Right ventricle myocardium superior (tissue), 1 donor: ENCODE measurements around the gene SNRPA1. TPM values are rescaled to one million over a fixed set of nuclear protein-coding genes. Genes with fewer than 3 reads are reported as not detected.

Source experiments
- ATAC-seq: fragments of 200-7000 bp; cut with Tn5 transposase; one replicate; pipeline ENCODE4 v1.9.1; 2020; ENCODE audit warnings: mild to moderate bottlenecking; ENCODE audit not compliant: poor library complexity
- DNase-seq: peaks from one replicate; pipeline ENCODE4 v3.0.0-alpha.2; 2020
- intact Hi-C: fragments of 100-400 bp; cut with DNase I; formaldehyde crosslinking; loops from one replicate; pipeline ENCODE4 v1.11.2; 2022
- total RNA-seq: library from RNA; stranded (reverse); fragmentation: NEBNext Ultra II Directional; extraction: Animal tissue kit (Norgen Biotek cat#: 25700); gene quantifications from one replicate; pipeline ENCODE4 v1.2.1, GENCODE V29; 2021
- donor health status: DM: no; HTN: yes; CAD: no; lungs with severe emphysema.

The SNRPA1 gene
- total RNA-seq, 1 donor from 2014 or later: 27.9 TPM

GRCh38 chr15:101269479-101270223, 25.4 kb downstream of the SNRPA1 start:
- DNase-seq: peak; percentile 62
- peak; percentile 66 for ATAC-seq
- intact Hi-C loops: loop anchor here (10.0 kb wide), 1 partner anchor 345 kb away; no protein-coding TSS in a partner anchor

GRCh38 chr15:101267320-101268104, 27.5 kb downstream of the SNRPA1 start:
- intact Hi-C loops: loop anchor here (10.0 kb wide), 1 partner anchor 343 kb away; no protein-coding TSS in a partner anchor
- DNase-seq (peak; percentile 60), ATAC-seq (peak; percentile 38)

GRCh38 chr15:101266787-101267186, 28.3 kb downstream of the SNRPA1 start:
- intact Hi-C loops: loop anchor here (10.0 kb wide), 1 partner anchor 342 kb away; no protein-coding TSS in a partner anchor
- no peak for ATAC-seq
- DNase-seq: no peak

- ATAC-seq: no peak
- intact Hi-C loops: loop anchor here (10.0 kb wide), 1 partner anchor 341 kb away; no protein-coding TSS in a partner anchor
- no peak for DNase-seq
Measured at GRCh38 chr15:101266034-101266433, 29.0 kb downstream of the SNRPA1 start.

- intact Hi-C loops: loop anchor here (10.0 kb wide), 1 partner anchor 340 kb away; no protein-coding TSS in a partner anchor
- DNase-seq (no peak), ATAC-seq (no peak)
Measured at GRCh38 chr15:101264911-101265641, 30.0 kb downstream of the SNRPA1 start.

GRCh38 chr15:101264011-101264410, 31.0 kb downstream of the SNRPA1 start:
- DNase-seq: no peak
- intact Hi-C loops: loop anchor here (10.0 kb wide), 1 partner anchor 339 kb away; no protein-coding TSS in a partner anchor
- no peak for ATAC-seq

- no peak for ATAC-seq
- intact Hi-C loops: loop anchor here (10.0 kb wide), 1 partner anchor 338 kb away; no protein-coding TSS in a partner anchor
- DNase-seq: no peak
Measured at GRCh38 chr15:101262551-101262950, 32.5 kb downstream of the SNRPA1 start.

- DNase-seq (peak; percentile 62), ATAC-seq (peak; percentile 77)
- intact Hi-C loops: loop anchor here (2.0 to 10.0 kb wide), 3 partner anchors 134 to 244 kb away; no protein-coding TSS in a partner anchor
Measured at GRCh38 chr15:101258238-101259144, 36.6 kb downstream of the SNRPA1 start.

GRCh38 chr15:101256757-101257156, 38.3 kb downstream of the SNRPA1 start:
- ATAC-seq (no peak), DNase-seq (no peak)
- intact Hi-C loops: loop anchor here (10.0 kb wide), 1 partner anchor 132 kb away; no protein-coding TSS in a partner anchor

- ATAC-seq: peak; percentile 18
- intact Hi-C loops: loop anchor here (10.0 kb wide), 1 partner anchor 131 kb away; no protein-coding TSS in a partner anchor
- no peak for DNase-seq
Measured at GRCh38 chr15:101255615-101256241, 39.3 kb downstream of the SNRPA1 start.

GRCh38 chr15:101255051-101255395, 40.0 kb downstream of the SNRPA1 start:
- intact Hi-C loops: loop anchor here (10.0 kb wide), 1 partner anchor 130 kb away; no protein-coding TSS in a partner anchor
- no peak for DNase-seq
- ATAC-seq: no peak

GRCh38 chr15:101254157-101255050, 40.6 kb downstream of the SNRPA1 start:
- DNase-seq: no peak
- intact Hi-C loops: loop anchor here (10.0 kb wide), 1 partner anchor 130 kb away; no protein-coding TSS in a partner anchor
- ATAC-seq: no peak

GRCh38 chr15:101252836-101253235, 42.2 kb downstream of the SNRPA1 start:
- no peak for ATAC-seq
- intact Hi-C loops: loop anchor here (10.0 kb wide), 1 partner anchor 128 kb away; no protein-coding TSS in a partner anchor
- DNase-seq: no peak

GRCh38 chr15:101251830-101252820, 42.9 kb downstream of the SNRPA1 start, which contains the start of gene CHSY1:
Gene CHSY1, minus strand, starts transcription at chr15:101252048. Its CDS starts 592 bp downstream, at chr15:101251456.
- intact Hi-C loops: loop anchor here (10.0 kb wide), 1 partner anchor 127 kb away; no protein-coding TSS in a partner anchor
- ATAC-seq (peak; percentile 92), DNase-seq (peak; percentile 96)
